G401 (cell line): ENCODE measurements around the gene GRAMD1B. TPM values are rescaled to one million over a fixed set of nuclear protein-coding genes. Genes with fewer than 3 reads are reported as not detected.

Source experiments
- DNase-seq: peaks from one replicate; pipeline ENCODE4 v3.0.0-alpha.2; 2015; ENCODE audit warnings: low spot score
- in situ Hi-C: cut with HindIII; loops from 2 replicates; pipeline ENCODE4 v1.10.0; 2016; ENCODE audit warnings: low sequenced_read_pairs, mixed read lengths
- total RNA-seq: library from RNA; depleted of rRNA; stranded (reverse); fragments of >200 nt; shearing (Covaris generic); gene quantifications from 2 replicates; pipeline ENCODE4 v1.2.3, GENCODE V29; 2014

The GRAMD1B gene
- total RNA-seq, 1 experiment from 2014 or later, result 31.0 TPM

- in situ Hi-C loops, result no loop called here
- no peak for DNase-seq
Observed at GRCh38 chr11:123594188-123594901, 164.3 kb downstream of the GRAMD1B start.

- no peak for DNase-seq
- in situ Hi-C loops, result no loop called here
Observed at GRCh38 chr11:123594921-123595320, 164.9 kb downstream of the GRAMD1B start.

- in situ Hi-C loops, result no loop called here
- no peak for DNase-seq
Observed at GRCh38 chr11:123597859-123598258, 167.8 kb downstream of the GRAMD1B start.

GRCh38 chr11:123601136-123601535 lies 171.1 kb downstream of the GRAMD1B start:
- in situ Hi-C loops, result no loop called here
- DNase-seq, result no peak

GRCh38 chr11:123601743-123602142 lies 171.7 kb downstream of the GRAMD1B start:
- peak; percentile 51 for DNase-seq
- in situ Hi-C loops, result no loop called here

GRCh38 chr11:123603666-123604065 lies 173.6 kb downstream of the GRAMD1B start:
- in situ Hi-C loops, result no loop called here
- DNase-seq, result no peak

- no peak for DNase-seq
- in situ Hi-C loops, result no loop called here
Observed at GRCh38 chr11:123607781-123608180, 177.7 kb downstream of the GRAMD1B start.

- in situ Hi-C loops, result no loop called here
Observed at GRCh38 chr11:123608371-123608770, 178.3 kb downstream of the GRAMD1B start.

GRCh38 chr11:123608945-123609344 lies 178.9 kb downstream of the GRAMD1B start:
- in situ Hi-C loops, result no loop called here
- DNase-seq, result no peak

More at GRCh38 chr11:123608371-123608770, 178.3 kb downstream of the GRAMD1B start:
- no peak for DNase-seq

- in situ Hi-C loops, result no loop called here
- DNase-seq, result no peak
Observed at GRCh38 chr11:123611698-123612097, 181.6 kb downstream of the GRAMD1B start.

GRCh38 chr11:123616505-123617198 lies 186.6 kb downstream of the GRAMD1B start:
- DNase-seq, result peak; percentile 64
- in situ Hi-C loops, result no loop called here

- DNase-seq, result no peak
- in situ Hi-C loops, result loop anchor here (10.0 kb wide), 1 partner anchor 92 kb away; no protein-coding TSS in a partner anchor
Observed at GRCh38 chr11:123622576-123622975, 192.5 kb downstream of the GRAMD1B start.

GRCh38 chr11:123624974-123625373 lies 194.9 kb downstream of the GRAMD1B start:
- in situ Hi-C loops, result loop anchor here (10.0 kb wide), 1 partner anchor 90 kb away; no protein-coding TSS in a partner anchor
- no peak for DNase-seq

- peak; percentile 80 for DNase-seq
- in situ Hi-C loops, result loop anchor here (10.0 kb wide), 1 partner anchor 86 kb away; no protein-coding TSS in a partner anchor
Observed at GRCh38 chr11:123628936-123629683, 199.0 kb downstream of the GRAMD1B start.

GRCh38 chr11:123630126-123630608 lies 200.1 kb downstream of the GRAMD1B start:
- in situ Hi-C loops, result no loop called here
- peak; percentile 46 for DNase-seq

- in situ Hi-C loops, result no loop called here
- DNase-seq, result no peak
Observed at GRCh38 chr11:123640029-123640428, 210.0 kb downstream of the GRAMD1B start.

GRCh38 chr11:123640677-123641494 lies 210.8 kb downstream of the GRAMD1B start:
- in situ Hi-C loops, result no loop called here
- DNase-seq, result peak; percentile 58

- DNase-seq, result no peak
- in situ Hi-C loops, result no loop called here
Observed at GRCh38 chr11:123641495-123641840, 211.4 kb downstream of the GRAMD1B start.

- in situ Hi-C loops, result no loop called here
- no peak for DNase-seq
Observed at GRCh38 chr11:123642435-123642834, 212.4 kb downstream of the GRAMD1B start.
